ENCODE measurements around the gene MBOAT7. TPM values are rescaled to one million over a fixed set of nuclear protein-coding genes. Genes with fewer than 3 reads are reported as not detected.

The MBOAT7 gene
- total RNA-seq, 4 donors from 2014 or later: 5.3 to 47.8 (median 19.2) TPM

GRCh38 chr19:54160854-54161253, 28.5 kb downstream of the MBOAT7 start:
- intact Hi-C loops (cut with DNase I; ENCODE audit: low total_unique reads): no loop called here
- no peaks in the 10 kb centered on the region for H3K9me3 ChIP-seq

GRCh38 chr19:54160182-54160811, 29.1 kb downstream of the MBOAT7 start:
- intact Hi-C loops (cut with DNase I; ENCODE audit: low total_unique reads): no loop called here
- peak overlapping the region; percentile 77 to 85 for H3K27ac ChIP-seq

More at GRCh38 chr19:54160854-54161253, 28.5 kb downstream of the MBOAT7 start:
- peak overlapping the region; percentile 77 to 85 for H3K27ac ChIP-seq
- TF ChIP-seq POLR2A (IDR thresholded peaks at IDR 0.05) (no peak), CTCF (IDR thresholded peaks at IDR 0.05) (no peak)
- peaks cover 0 to 4% of the 10 kb centered on the region in 2 donors for H3K4me1 ChIP-seq
- no peaks in the 10 kb centered on the region for H3K36me3 ChIP-seq
- no peak for DNase-seq
- peak overlapping the region; percentile 49 to 56 for H3K4me3 ChIP-seq
- H3K27me3 ChIP-seq: no peaks in the 10 kb centered on the region

GRCh38 chr19:54159352-54160181, 29.8 kb downstream of the MBOAT7 start, which contains the start of gene LENG1:
TSS of gene LENG1 (minus strand) at chr19:54159721. CDS start at chr19:54159695, 26 bp downstream.
- Histone ChIP-seq H3K27ac (peak within 1 kb of the TSS; percentile 93), H3K4me1 (peaks cover 0 to 4% of the 10 kb centered on the region in 2 donors), H3K27me3 (no peaks in the 10 kb centered on the region), H3K4me3 (peak within 1 kb of the TSS; percentile 63 to 79), H3K9me3 (no peaks in the 10 kb centered on the region), H3K36me3 (no peaks in the 10 kb centered on the region)
- intact Hi-C loops (cut with DNase I; ENCODE audit: low total_unique reads): no loop called here
- TF ChIP-seq POLR2A (IDR thresholded peaks at IDR 0.05) (peak; percentile 31 to 73), CTCF (IDR thresholded peaks at IDR 0.05) (peak; percentile 46 to 66 (median 58))
- peak; percentile 99 to 100 for DNase-seq

More at GRCh38 chr19:54160182-54160811, 29.1 kb downstream of the MBOAT7 start:
- Histone ChIP-seq H3K4me1 (peaks cover 0 to 4% of the 10 kb centered on the region in 2 donors), H3K36me3 (no peaks in the 10 kb centered on the region), H3K4me3 (peak overlapping the region; percentile 49 to 56), H3K9me3 (no peaks in the 10 kb centered on the region), H3K27me3 (no peaks in the 10 kb centered on the region)
- no peak for DNase-seq
- TF ChIP-seq CTCF (IDR thresholded peaks at IDR 0.05) (peak in 1 of 4 experiments; percentile 16), POLR2A (IDR thresholded peaks at IDR 0.05) (no peak)

- DNase-seq: no peak
- intact Hi-C loops (cut with DNase I; ENCODE audit: low total_unique reads): no loop called here
- Histone ChIP-seq H3K27me3 (no peaks in the 10 kb centered on the region), H3K36me3 (no peaks in the 10 kb centered on the region), H3K9me3 (no peaks in the 10 kb centered on the region), H3K27ac (peak overlapping the region; percentile 93), H3K4me1 (peaks cover 0 to 4% of the 10 kb centered on the region in 2 donors), H3K4me3 (peak overlapping the region; percentile 63 to 79)
- TF ChIP-seq CTCF (IDR thresholded peaks at IDR 0.05) (no peak), POLR2A (IDR thresholded peaks at IDR 0.05) (no peak)
Observed at GRCh38 chr19:54158812-54159351, 30.5 kb downstream of the MBOAT7 start.
